Fibroblast of pulmonary artery (primary cell): Measurements from ENCODE around the gene IKBKE.
A peak's percentile ranks its signal among the peaks of the same experiment; 100 is the strongest.

Source experiments
- DNase-seq: peaks from one replicate; pipeline ENCODE4 v3.0.0-alpha.2; 2010; ENCODE audit warnings: low read depth
- H3K4me3 ChIP-seq: replicated peaks from 2 replicates; pipeline ENCODE4 v1.5.1; 2011; ENCODE audit warnings: low read depth, mild to moderate bottlenecking, control low read depth, low read length, moderate library complexity
- CTCF ChIP-seq: IDR thresholded peaks from 2 replicates; pipeline ENCODE4 v1.5.1; 2011; ENCODE audit warnings: mild to moderate bottlenecking, control low read depth, low read length, inconsistent platforms; ENCODE audit errors: missing control alignments

Gene IKBKE

GRCh38 chr1:206487970-206488369, 17.7 kb downstream of the IKBKE start:
- no peak overlapping the region for H3K4me3 ChIP-seq
- no peak for DNase-seq
- no peak for TF ChIP-seq CTCF

DNA sequence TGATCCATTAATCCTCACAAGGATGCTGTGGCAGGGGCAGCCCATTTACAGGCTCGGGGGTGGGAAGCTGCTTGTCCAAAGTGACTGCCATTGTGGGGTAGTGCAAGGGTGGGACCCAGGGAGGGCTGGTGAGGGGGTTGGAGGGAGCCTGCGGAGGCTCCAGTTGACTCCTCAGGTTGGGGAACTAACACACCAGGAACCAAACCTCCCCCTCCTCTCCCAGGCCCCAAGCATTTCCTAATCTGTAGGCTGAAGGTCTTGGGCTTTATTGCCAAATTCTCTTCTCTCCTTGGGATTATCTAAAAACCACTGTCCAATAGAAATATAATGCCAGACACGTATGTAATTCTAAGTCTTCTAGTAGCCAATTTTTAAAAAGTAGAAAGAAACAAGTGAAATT, 18.2 kb downstream of the IKBKE start:
- TF ChIP-seq CTCF, result no peak
- no peak overlapping the region for H3K4me3 ChIP-seq
- no peak for DNase-seq

DNA sequence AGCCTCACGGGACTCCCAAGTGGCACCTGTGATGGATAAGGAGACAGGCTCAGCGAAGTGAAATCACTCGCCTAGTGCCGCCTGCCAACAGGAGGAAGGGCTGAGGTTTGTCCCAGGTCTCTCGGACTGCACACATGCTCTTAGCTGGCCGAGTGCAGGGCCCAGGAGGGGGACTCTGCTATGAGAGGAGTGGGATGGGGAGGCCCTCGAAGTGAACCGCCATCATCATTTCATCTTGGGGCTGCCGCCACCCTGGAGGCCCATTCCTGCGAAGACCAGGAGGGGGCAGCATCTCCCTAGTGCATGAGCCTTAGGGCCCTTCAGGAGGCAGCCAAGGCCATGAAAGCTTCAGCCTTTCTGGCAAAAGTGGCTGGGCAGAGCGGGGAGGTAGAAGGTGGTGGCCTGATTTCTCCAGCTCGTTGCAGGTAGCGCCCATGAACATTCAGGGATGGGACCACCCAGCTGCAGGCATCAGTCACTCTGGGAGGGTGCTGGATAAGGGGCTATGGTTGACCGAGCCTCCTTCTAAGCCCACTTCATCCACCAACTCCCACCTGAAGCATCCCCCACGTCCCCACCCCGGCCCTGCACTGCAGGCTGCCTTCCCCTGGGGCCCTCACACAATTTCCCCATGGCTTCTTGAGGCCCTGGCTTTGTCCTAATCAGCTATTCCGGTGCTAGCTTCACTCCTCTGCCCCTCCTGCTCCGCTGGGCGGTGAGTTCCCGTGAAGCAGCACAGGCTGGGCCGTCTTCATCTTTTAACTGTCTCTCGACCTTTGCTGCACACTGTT, 19.9 kb downstream of the IKBKE start:
- peak; percentile 81 for DNase-seq
- peak; percentile 99 for TF ChIP-seq CTCF
- H3K4me3 ChIP-seq, result no peak overlapping the region

- DNase-seq, result peak; percentile 45
- TF ChIP-seq CTCF, result no peak
Measured at GRCh38 chr1:206490771-206491405, 20.6 kb downstream of the IKBKE start.

GRCh38 chr1:206491616-206492015, 21.3 kb downstream of the IKBKE start:
- H3K4me3 ChIP-seq, result no peak overlapping the region
- TF ChIP-seq CTCF, result no peak
- DNase-seq, result no peak

More at GRCh38 chr1:206490771-206491405, 20.6 kb downstream of the IKBKE start:
- no peak overlapping the region for H3K4me3 ChIP-seq

- TF ChIP-seq CTCF, result no peak
- no peak for DNase-seq
- H3K4me3 ChIP-seq, result no peak overlapping the region
Measured at GRCh38 chr1:206492589-206492988, 22.3 kb downstream of the IKBKE start.
